Breast epithelium (tissue), 3 donors: Measurements from ENCODE around the gene CARHSP1.

ENCODE experiments used
- POLR2A ChIP-seq: fragments of 450-650 bp; IDR thresholded peaks from one replicate; pipeline ENCODE4 v1.6.1; 2016; ENCODE audit warnings: antibody characterized with exemption, mild to moderate bottlenecking, moderate library complexity
- TF ChIP-seq, protein P1 (sequence below), 3 donors: fragments of 450-650 bp; IDR thresholded peaks; one replicate each; pipeline ENCODE4 v1.5.1; 2016 to 2017; ENCODE audit warnings: antibody characterized with exemption in 3 of 3, mild to moderate bottlenecking in 3 of 3, moderate library complexity in 3 of 3

DNA sequence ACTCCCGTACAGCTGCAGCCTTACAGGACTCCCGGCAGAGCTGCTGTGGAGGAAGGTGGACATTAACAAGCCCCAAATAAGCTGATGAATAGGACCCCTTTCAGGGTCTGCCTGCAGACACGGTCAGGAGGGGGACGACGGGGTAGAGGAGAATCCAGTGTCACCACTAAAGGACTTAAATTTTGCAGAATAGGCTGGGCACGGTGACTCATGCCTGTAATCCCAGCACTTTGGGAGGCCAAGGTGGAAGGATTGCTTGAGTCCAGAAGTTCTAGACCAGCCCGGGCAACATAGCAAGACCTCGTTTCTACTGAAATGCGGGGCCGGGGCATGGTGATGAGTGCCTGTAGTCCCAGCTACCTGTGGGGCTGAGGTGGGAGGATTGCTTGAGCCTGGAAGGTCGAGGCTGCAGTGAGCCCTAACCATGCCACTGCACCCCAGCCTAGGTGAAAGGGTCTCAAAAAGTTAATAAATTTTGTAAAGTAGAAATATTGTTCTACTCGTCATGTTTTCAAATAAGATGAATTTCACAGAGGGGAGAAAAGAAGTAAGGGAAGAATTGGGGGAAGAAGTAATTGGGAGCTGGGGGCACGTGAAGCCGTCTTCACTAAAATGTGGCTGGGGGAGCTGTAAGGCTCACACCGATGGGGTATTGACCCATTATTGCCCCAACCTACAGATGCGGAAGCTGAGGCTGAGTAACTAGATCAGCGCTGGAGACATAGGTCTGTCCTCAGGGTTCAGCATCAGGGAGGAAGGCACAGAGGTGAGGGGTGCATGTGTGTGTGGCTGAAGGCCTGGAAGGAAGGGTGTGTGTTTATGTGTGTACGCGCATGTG, 18.0 kb upstream of the CARHSP1 start:
- TF ChIP-seq, protein P1, sequence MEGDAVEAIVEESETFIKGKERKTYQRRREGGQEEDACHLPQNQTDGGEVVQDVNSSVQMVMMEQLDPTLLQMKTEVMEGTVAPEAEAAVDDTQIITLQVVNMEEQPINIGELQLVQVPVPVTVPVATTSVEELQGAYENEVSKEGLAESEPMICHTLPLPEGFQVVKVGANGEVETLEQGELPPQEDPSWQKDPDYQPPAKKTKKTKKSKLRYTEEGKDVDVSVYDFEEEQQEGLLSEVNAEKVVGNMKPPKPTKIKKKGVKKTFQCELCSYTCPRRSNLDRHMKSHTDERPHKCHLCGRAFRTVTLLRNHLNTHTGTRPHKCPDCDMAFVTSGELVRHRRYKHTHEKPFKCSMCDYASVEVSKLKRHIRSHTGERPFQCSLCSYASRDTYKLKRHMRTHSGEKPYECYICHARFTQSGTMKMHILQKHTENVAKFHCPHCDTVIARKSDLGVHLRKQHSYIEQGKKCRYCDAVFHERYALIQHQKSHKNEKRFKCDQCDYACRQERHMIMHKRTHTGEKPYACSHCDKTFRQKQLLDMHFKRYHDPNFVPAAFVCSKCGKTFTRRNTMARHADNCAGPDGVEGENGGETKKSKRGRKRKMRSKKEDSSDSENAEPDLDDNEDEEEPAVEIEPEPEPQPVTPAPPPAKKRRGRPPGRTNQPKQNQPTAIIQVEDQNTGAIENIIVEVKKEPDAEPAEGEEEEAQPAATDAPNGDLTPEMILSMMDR (IDR thresholded peaks at IDR 0.05), result no peak
- TF ChIP-seq POLR2A, result no peak
